ENCODE data around the gene IFT74.

- TF ChIP-seq ZNF274 (IDR thresholded peaks at IDR 0.05; ENCODE audit: low read depth, low read length) (no peak), YY1 (IDR thresholded peaks at IDR 0.05; ENCODE audit: insufficient read depth, insufficient read length) (no peak)
Observed at GRCh38 chr9:27047136-27047535, 90.9 kb downstream of the IFT74 start.
